Parathyroid adenoma (tissue), 2 donors: ENCODE results near the gene KLF12.

ENCODE experiments used
- H2AFZ ChIP-seq: fragments of 300-600 bp; sonication (generic); one replicate; pipeline ENCODE4 v1.7.0; 2017; ENCODE audit warnings: antibody characterized with exemption, mild to moderate bottlenecking
- H3K27ac ChIP-seq: fragments of 300-600 bp; sonication (generic); one replicate; pipeline ENCODE4 v1.7.0; 2017
- H3K27me3 ChIP-seq: fragments of 300-600 bp; sonication (generic); one replicate; pipeline ENCODE4 v1.7.0; 2017; ENCODE audit warnings: low read length; ENCODE audit not compliant: control insufficient read depth, insufficient read depth
- H3K36me3 ChIP-seq: fragments of 300-600 bp; sonication (generic); one replicate; pipeline ENCODE4 v1.7.0; 2017; ENCODE audit warnings: low read length; ENCODE audit not compliant: control insufficient read depth, insufficient read depth
- H3K4me1 ChIP-seq: fragments of 300-600 bp; sonication (generic); one replicate; pipeline ENCODE4 v1.7.0; 2017; ENCODE audit warnings: control low read depth
- H3K4me2 ChIP-seq: fragments of 300-600 bp; sonication (generic); one replicate; pipeline ENCODE4 v1.7.0; 2017; ENCODE audit warnings: low read length
- H3K4me3 ChIP-seq: fragments of 300-600 bp; sonication (generic); one replicate; pipeline ENCODE4 v1.7.0; 2017; ENCODE audit warnings: low read depth, low read length
- H3K79me2 ChIP-seq: fragments of 300-600 bp; sonication (generic); one replicate; pipeline ENCODE4 v1.7.0; 2017; ENCODE audit warnings: control low read depth
- H3K9ac ChIP-seq: fragments of 300-600 bp; sonication (generic); one replicate; pipeline ENCODE4 v1.7.0; 2017; ENCODE audit warnings: mild to moderate bottlenecking
- H3K9me3 ChIP-seq: fragments of 300-600 bp; sonication (generic); one replicate; pipeline ENCODE4 v1.7.0; 2017; ENCODE audit warnings: low read length; ENCODE audit not compliant: control insufficient read depth
- TF ChIP-seq, protein P1 (sequence below): fragments of 300-600 bp; sonication (generic); IDR thresholded peaks from one replicate; pipeline ENCODE4 v1.7.0; 2017; ENCODE audit warnings: antibody characterized with exemption, mild to moderate bottlenecking
- donor health status: primary hyperparathyroidism.

Gene KLF12

DNA sequence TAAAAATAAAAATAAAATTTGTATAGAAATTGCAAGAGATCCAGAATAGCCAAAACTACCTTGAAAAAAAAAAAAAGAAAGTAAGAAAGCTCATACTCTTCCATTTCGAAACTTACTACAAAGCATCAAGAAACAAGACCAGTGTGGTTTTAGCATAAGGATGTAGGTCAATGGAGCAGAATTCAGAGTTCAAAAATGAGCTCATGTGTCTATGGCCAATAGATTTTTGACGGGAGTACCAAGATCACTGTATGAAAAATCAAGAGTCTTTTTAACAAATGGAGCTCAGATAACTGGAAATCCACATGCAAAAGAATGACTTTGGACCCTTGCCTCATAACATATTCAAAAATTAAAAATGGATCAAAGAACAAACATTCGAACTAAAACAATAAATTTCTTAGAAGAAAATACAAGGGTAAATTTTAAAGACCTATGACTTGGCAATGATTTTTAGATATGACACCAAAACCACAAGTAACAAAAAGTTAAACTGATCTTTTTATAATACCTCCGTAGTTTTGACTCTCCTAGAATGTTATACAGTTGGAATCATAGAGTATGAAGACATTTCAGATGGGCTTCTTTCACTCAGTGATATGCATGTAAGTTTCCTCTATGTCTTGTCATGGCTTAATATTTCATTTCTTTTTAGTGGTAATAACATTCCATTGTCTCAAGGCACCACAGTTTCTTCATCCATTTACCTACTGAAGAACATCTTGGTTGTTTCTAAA is 43.2 kb downstream of the KLF12 start:
- H3K27ac ChIP-seq, result no peak overlapping the region
- no peak overlapping the region for H2AFZ ChIP-seq
- H3K4me3 ChIP-seq, result no peak overlapping the region
- no peaks in the 10 kb centered on the region for H3K27me3 ChIP-seq
- H3K4me2 ChIP-seq, result no peak overlapping the region
- no peaks in the 10 kb centered on the region for H3K4me1 ChIP-seq
- TF ChIP-seq, protein P1, sequence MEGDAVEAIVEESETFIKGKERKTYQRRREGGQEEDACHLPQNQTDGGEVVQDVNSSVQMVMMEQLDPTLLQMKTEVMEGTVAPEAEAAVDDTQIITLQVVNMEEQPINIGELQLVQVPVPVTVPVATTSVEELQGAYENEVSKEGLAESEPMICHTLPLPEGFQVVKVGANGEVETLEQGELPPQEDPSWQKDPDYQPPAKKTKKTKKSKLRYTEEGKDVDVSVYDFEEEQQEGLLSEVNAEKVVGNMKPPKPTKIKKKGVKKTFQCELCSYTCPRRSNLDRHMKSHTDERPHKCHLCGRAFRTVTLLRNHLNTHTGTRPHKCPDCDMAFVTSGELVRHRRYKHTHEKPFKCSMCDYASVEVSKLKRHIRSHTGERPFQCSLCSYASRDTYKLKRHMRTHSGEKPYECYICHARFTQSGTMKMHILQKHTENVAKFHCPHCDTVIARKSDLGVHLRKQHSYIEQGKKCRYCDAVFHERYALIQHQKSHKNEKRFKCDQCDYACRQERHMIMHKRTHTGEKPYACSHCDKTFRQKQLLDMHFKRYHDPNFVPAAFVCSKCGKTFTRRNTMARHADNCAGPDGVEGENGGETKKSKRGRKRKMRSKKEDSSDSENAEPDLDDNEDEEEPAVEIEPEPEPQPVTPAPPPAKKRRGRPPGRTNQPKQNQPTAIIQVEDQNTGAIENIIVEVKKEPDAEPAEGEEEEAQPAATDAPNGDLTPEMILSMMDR, result no peak
- no peak overlapping the region for H3K9ac ChIP-seq
- H3K79me2 ChIP-seq, result no peaks in the 10 kb centered on the region
- no peaks in the 10 kb centered on the region for H3K9me3 ChIP-seq
- no peaks in the 10 kb centered on the region for H3K36me3 ChIP-seq

DNA sequence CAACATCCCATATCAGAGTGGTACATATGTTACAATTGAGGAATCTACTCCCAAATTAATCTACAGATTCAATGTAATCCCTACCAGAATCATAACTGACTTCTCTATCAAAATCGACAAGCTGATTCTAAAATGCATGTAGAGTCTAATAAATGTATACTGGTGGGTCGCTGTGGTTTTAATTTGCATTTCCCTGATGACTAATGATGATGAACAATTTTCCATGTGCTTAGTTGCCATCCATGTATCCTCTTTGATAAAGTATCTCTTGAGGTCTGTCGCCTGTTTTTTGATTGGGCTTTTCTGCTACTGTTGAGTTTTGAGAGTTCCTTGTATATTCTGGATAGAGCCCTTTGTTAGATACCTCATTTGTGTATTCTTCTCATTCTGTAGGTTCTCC is 43.8 kb downstream of the KLF12 start:
- H2AFZ ChIP-seq, result no peak overlapping the region
- TF ChIP-seq, protein P1, result no peak
- no peak overlapping the region for H3K27ac ChIP-seq
- H3K36me3 ChIP-seq, result no peaks in the 10 kb centered on the region
- no peaks in the 10 kb centered on the region for H3K9me3 ChIP-seq
- no peaks in the 10 kb centered on the region for H3K27me3 ChIP-seq
- no peaks in the 10 kb centered on the region for H3K4me1 ChIP-seq
- no peak overlapping the region for H3K9ac ChIP-seq
- no peak overlapping the region for H3K4me3 ChIP-seq
- H3K4me2 ChIP-seq, result no peak overlapping the region
- H3K79me2 ChIP-seq, result no peaks in the 10 kb centered on the region

DNA sequence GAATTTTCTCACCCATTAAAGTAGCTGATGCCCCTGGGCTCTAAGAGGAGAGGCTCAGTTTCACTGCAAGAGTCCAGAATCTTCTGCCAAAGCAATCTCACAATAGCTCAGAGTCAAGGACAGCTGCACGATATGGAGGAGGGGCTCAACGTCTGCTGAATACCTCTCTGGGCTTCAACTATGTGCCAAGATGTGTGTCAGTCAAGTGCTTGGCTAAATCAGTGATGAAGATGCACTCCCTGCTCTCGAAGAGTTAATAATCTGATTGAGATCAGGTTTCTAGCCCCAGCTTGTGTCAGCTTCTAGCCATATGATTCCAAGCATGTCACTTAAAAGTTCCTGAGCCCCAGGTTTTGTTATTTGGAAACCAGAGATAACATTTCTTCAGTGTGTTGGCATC is 46.8 kb downstream of the KLF12 start:
- TF ChIP-seq, protein P1, result no peak
- Histone ChIP-seq H3K36me3 (no peaks in the 10 kb centered on the region), H3K4me1 (no peaks in the 10 kb centered on the region), H3K9me3 (no peaks in the 10 kb centered on the region), H3K79me2 (no peaks in the 10 kb centered on the region), H3K9ac (no peak overlapping the region), H2AFZ (no peak overlapping the region), H3K4me2 (no peak overlapping the region), H3K27ac (no peak overlapping the region), H3K27me3 (no peaks in the 10 kb centered on the region), H3K4me3 (no peak overlapping the region)
